ENCODE measurements around the gene PCNX1.
A peak's percentile ranks its signal among the peaks of the same experiment; 100 is the strongest.

The PCNX1 gene

DNA sequence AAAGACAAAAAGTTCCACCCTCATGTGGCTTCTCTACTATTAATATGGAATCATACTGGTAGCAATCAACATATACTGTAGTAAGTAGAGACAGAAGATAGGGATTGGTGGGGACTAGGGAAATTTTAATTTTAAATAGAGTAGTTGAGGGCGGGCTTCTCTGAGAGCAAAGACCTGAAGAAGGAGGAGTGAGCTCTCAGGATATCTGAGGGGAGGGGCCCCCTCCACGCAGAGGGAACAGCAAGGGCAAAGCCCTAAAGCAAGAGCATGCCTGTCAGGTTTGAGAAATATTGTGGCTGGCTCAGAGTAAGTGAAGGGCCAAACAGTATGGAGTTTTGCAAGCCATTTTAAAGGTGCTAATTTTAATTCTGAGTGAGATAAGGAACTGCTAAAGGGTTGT lies 64.3 kb downstream of the PCNX1 start:
- H3K4me3 ChIP-seq (ENCODE audit: low read length): no peak overlapping the region
- no peak overlapping the region for H3K4me2 ChIP-seq (ENCODE audit: low read length)
- H3K27me3 ChIP-seq (ENCODE audit: control insufficient read depth, low read length): no peaks in the 10 kb centered on the region
- H3K36me3 ChIP-seq (ENCODE audit: control insufficient read depth, low read length): peaks cover 9% of the 10 kb centered on the region
- H3K4me1 ChIP-seq (ENCODE audit: control insufficient read depth, low read length): no peaks in the 10 kb centered on the region
- H3K9me2 ChIP-seq (replicated peaks; ENCODE audit: control insufficient read depth, low read length): no peaks in the 10 kb centered on the region
- peaks cover 5% of the 10 kb centered on the region; the same call in 1 of the 2 replicates for H3F3A ChIP-seq (ENCODE audit: control insufficient read depth, insufficient read depth)
- no peak for TF ChIP-seq CTCF (IDR thresholded peaks at IDR 0.05; ENCODE audit: low read depth, low read length, poor library complexity, severe bottlenecking)
- TF ChIP-seq EZH2phosphoT487 (IDR thresholded peaks at IDR 0.05; ENCODE audit: borderline replicate concordance, low read length): no peak
- no peaks in the 10 kb centered on the region for H3K79me2 ChIP-seq (ENCODE audit: control insufficient read depth, low read length)
- H3K9me3 ChIP-seq (ENCODE audit: control insufficient read depth, insufficient read depth, low read length): no peaks in the 10 kb centered on the region
- no peak overlapping the region for H3K27ac ChIP-seq (ENCODE audit: low read depth, low read length)
- H4K20me1 ChIP-seq (ENCODE audit: control insufficient read depth, insufficient read depth, low read depth, low read length): peaks cover 4% of the 10 kb centered on the region; the same call in 1 of the 2 replicates

DNA sequence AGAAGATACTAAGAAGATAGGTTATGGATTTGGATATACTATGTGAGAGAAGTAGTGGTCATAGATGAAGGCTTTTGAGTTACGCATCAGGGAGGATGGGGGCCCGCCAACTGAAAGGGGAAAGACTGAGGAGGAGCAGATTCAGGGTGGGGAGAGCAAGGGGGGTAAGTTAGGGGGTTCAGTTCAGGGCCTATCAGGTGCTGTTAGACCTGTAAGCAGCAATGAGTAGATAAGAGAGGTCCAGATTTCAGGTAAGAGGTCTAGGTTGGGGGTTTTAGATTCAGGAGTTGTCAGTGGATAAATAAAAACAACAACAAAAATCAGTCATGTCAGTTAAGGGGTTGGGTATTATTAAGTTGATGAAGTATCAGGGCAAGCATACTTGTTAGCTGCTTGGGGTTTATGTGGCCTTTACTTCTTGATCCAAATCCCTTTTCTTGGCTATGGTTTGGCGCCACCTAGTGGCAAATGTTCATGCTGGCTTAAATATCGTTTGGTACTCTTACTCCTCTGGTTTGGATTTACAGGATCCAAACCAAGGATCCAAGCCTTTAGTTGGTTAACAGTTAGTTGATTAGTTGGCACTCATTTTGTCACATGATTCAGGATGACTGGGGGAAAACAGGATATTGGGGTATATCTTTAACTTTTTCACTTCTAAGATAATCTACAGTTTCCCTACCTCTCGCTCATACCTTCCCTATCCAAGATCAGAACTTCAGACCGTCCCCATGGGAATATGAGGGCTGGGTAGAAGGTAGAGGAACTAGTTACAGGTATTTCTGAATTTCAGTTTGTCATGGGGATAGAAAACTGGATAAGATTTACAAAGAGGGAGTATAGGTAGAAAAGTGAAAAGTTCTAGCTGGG lies 65.1 kb downstream of the PCNX1 start:
- Histone ChIP-seq H3K4me1 (ENCODE audit: control insufficient read depth, low read length) (no peaks in the 10 kb centered on the region), H3F3A (ENCODE audit: control insufficient read depth, insufficient read depth) (0 out of 2 replicates have a peak, but pooled peaks cover 2% of the 10 kb centered on the region), H3K4me3 (ENCODE audit: low read length) (no peak overlapping the region), H3K9me2 (replicated peaks; ENCODE audit: control insufficient read depth, low read length) (no peaks in the 10 kb centered on the region), H3K9me3 (ENCODE audit: control insufficient read depth, insufficient read depth, low read length) (no peaks in the 10 kb centered on the region), H3K27ac (ENCODE audit: low read depth, low read length) (no peak overlapping the region), H3K4me2 (ENCODE audit: low read length) (no peak overlapping the region), H4K20me1 (ENCODE audit: control insufficient read depth, insufficient read depth, low read depth, low read length) (peaks cover 4% of the 10 kb centered on the region; the same call in 1 of the 2 replicates), H3K27me3 (ENCODE audit: control insufficient read depth, low read length) (no peaks in the 10 kb centered on the region), H3K36me3 (ENCODE audit: control insufficient read depth, low read length) (peaks cover 17% of the 10 kb centered on the region), H3K79me2 (ENCODE audit: control insufficient read depth, low read length) (no peaks in the 10 kb centered on the region)
- TF ChIP-seq CTCF (IDR thresholded peaks at IDR 0.05; ENCODE audit: low read depth, low read length, poor library complexity, severe bottlenecking) (peak; percentile 88), EZH2phosphoT487 (IDR thresholded peaks at IDR 0.05; ENCODE audit: borderline replicate concordance, low read length) (no peak)

DNA sequence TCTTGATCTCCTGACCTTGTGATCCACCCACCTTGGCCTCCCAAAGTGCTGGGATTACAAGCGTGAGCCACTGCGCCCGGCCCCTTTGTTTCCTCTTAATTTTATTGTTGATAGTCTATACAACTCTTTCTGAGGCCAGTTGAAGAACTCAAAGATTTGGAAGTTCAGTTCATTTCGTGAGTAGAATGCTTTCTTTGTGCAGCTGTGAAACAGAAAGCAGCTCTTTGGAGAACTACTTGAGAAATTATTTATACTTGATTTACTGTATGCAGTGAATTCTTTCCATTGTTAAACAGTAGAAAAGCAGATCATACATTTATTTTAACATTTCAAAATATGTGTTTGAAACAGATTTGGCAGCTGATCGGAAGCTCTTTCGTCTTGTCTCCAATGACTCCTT lies 69.3 kb downstream of the PCNX1 start:
- H3K36me3 ChIP-seq (ENCODE audit: control insufficient read depth, low read length): peaks cover 18% of the 10 kb centered on the region
- TF ChIP-seq EZH2phosphoT487 (IDR thresholded peaks at IDR 0.05; ENCODE audit: borderline replicate concordance, low read length): no peak
- no peak for TF ChIP-seq CTCF (IDR thresholded peaks at IDR 0.05; ENCODE audit: low read depth, low read length, poor library complexity, severe bottlenecking)
- no peaks in the 10 kb centered on the region for H3K27me3 ChIP-seq (ENCODE audit: control insufficient read depth, low read length)
- H3F3A ChIP-seq (ENCODE audit: control insufficient read depth, insufficient read depth): no peaks in the 10 kb centered on the region
- peaks cover 4% of the 10 kb centered on the region; the same call in 1 of the 2 replicates for H4K20me1 ChIP-seq (ENCODE audit: control insufficient read depth, insufficient read depth, low read depth, low read length)
- no peaks in the 10 kb centered on the region for H3K79me2 ChIP-seq (ENCODE audit: control insufficient read depth, low read length)
- H3K27ac ChIP-seq (ENCODE audit: low read depth, low read length): no peak overlapping the region
- no peaks in the 10 kb centered on the region for H3K9me3 ChIP-seq (ENCODE audit: control insufficient read depth, insufficient read depth, low read length)
- no peak overlapping the region for H3K4me3 ChIP-seq (ENCODE audit: low read length)
- no peaks in the 10 kb centered on the region for H3K9me2 ChIP-seq (replicated peaks; ENCODE audit: control insufficient read depth, low read length)
- H3K4me1 ChIP-seq (ENCODE audit: control insufficient read depth, low read length): no peaks in the 10 kb centered on the region
- no peak overlapping the region for H3K4me2 ChIP-seq (ENCODE audit: low read length)

Data from DOHH2 (cell line).